ENCODE data around the gene CFTR. TPM values are rescaled to one million over a fixed set of nuclear protein-coding genes. Genes with fewer than 3 reads are reported as not detected.

Gene CFTR
- total RNA-seq, 1 experiment from 2014 or later, result 0.72 TPM

DNA sequence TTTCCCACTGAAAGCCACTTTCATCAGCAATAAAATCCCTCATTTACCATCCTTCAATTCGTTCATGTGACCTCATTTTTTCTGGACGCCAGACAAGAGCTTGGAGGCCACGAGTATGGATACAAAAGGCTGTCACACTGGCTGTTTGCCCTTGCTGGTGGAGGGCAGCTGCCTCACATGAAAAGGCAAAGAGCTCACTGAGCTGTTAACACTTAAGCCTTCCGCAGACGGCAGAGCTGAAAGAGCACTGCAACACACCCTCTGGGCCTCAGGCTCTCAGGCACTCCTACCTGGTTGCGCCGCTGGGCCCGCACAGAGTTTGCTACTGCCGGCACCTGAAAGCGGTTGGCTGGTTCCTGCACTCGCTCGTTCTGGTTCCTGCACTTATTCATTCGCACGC lies 193.5 kb downstream of the CFTR start (continued):
- TF ChIP-seq CTCF (IDR thresholded peaks at IDR 0.05), result no peak
- no peak for TF ChIP-seq TP53 (CRISPR knock-in tag; IDR thresholded peaks at IDR 0.05)
- peak; percentile 50 for TF ChIP-seq MAX (CRISPR knock-in tag; IDR thresholded peaks at IDR 0.05)
- TF ChIP-seq, protein P1, sequence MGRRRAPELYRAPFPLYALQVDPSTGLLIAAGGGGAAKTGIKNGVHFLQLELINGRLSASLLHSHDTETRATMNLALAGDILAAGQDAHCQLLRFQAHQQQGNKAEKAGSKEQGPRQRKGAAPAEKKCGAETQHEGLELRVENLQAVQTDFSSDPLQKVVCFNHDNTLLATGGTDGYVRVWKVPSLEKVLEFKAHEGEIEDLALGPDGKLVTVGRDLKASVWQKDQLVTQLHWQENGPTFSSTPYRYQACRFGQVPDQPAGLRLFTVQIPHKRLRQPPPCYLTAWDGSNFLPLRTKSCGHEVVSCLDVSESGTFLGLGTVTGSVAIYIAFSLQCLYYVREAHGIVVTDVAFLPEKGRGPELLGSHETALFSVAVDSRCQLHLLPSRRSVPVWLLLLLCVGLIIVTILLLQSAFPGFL (CRISPR knock-in tag; IDR thresholded peaks at IDR 0.05; ENCODE audit: borderline replicate concordance), result no peak
- no peak for TF ChIP-seq AR (CRISPR knock-in tag; IDR thresholded peaks at IDR 0.05)
- TF ChIP-seq NR1H2 (CRISPR knock-in tag; IDR thresholded peaks at IDR 0.05), result no peak
- no peak for TF ChIP-seq IRF1 (CRISPR knock-in tag; IDR thresholded peaks at IDR 0.05)
- 0 out of 2 replicates have a peak, but pooled peaks have one; percentile 22 for TF ChIP-seq FOXP4 (CRISPR knock-in tag; IDR thresholded peaks at IDR 0.05)

- no peaks in the 10 kb centered on the region for H3K36me3 Mint-ChIP-seq
- no peaks in the 10 kb centered on the region for H3K9me3 Mint-ChIP-seq
- H3K27me3 Mint-ChIP-seq (ENCODE audit: low read depth), result no peaks in the 10 kb centered on the region
- no peak for ATAC-seq
- H3K4me1 Mint-ChIP-seq, result peaks cover 70% of the 10 kb centered on the region
- no peak for TF ChIP-seq E2F4 (CRISPR knock-in tag; IDR thresholded peaks at IDR 0.05; ENCODE audit: borderline replicate concordance, low read depth)
- TF ChIP-seq ZNF138 (CRISPR knock-in tag; conservative IDR thresholded peaks at IDR 0.05), result no peak
- TF ChIP-seq FOXP1 (CRISPR knock-in tag; IDR thresholded peaks at IDR 0.05; ENCODE audit: borderline replicate concordance), result no peak
- TF ChIP-seq, protein P2, sequence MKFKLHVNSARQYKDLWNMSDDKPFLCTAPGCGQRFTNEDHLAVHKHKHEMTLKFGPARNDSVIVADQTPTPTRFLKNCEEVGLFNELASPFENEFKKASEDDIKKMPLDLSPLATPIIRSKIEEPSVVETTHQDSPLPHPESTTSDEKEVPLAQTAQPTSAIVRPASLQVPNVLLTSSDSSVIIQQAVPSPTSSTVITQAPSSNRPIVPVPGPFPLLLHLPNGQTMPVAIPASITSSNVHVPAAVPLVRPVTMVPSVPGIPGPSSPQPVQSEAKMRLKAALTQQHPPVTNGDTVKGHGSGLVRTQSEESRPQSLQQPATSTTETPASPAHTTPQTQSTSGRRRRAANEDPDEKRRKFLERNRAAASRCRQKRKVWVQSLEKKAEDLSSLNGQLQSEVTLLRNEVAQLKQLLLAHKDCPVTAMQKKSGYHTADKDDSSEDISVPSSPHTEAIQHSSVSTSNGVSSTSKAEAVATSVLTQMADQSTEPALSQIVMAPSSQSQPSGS (CRISPR knock-in tag; IDR thresholded peaks at IDR 0.05; ENCODE audit: borderline replicate concordance, low read depth), result no peak
- no peak for TF ChIP-seq ESRRA (CRISPR knock-in tag; IDR thresholded peaks at IDR 0.05; ENCODE audit: borderline replicate concordance)
- no peak for TF ChIP-seq ATF1 (CRISPR knock-in tag; IDR thresholded peaks at IDR 0.05)
- TF ChIP-seq ZNF219 (CRISPR knock-in tag; IDR thresholded peaks at IDR 0.05; ENCODE audit: borderline replicate concordance), result no peak
- TF ChIP-seq PRRX2 (CRISPR knock-in tag; IDR thresholded peaks at IDR 0.05), result no peak
- TF ChIP-seq NR2C2 (CRISPR knock-in tag; IDR thresholded peaks at IDR 0.05), result no peak
- peak overlapping the region; percentile 68 for H3K4me3 Mint-ChIP-seq
- peak overlapping the region; percentile 95 for H3K27ac Mint-ChIP-seq
- CTCF ChIA-PET, result interaction anchor here (1.2 to 1.8 kb wide), 2 partner anchors 42 to 215 kb away, joined by 5 to 14 read pairs; no protein-coding TSS in a partner anchor
- DNase-seq (ENCODE audit: low spot score), result no peak
- POLR2A ChIA-PET, result no interaction called here
Observed at GRCh38 chr7:117673839-117674238, 194.0 kb downstream of the CFTR start.
